Measurements from ENCODE around the gene NCAN.

Gene NCAN

DNA sequence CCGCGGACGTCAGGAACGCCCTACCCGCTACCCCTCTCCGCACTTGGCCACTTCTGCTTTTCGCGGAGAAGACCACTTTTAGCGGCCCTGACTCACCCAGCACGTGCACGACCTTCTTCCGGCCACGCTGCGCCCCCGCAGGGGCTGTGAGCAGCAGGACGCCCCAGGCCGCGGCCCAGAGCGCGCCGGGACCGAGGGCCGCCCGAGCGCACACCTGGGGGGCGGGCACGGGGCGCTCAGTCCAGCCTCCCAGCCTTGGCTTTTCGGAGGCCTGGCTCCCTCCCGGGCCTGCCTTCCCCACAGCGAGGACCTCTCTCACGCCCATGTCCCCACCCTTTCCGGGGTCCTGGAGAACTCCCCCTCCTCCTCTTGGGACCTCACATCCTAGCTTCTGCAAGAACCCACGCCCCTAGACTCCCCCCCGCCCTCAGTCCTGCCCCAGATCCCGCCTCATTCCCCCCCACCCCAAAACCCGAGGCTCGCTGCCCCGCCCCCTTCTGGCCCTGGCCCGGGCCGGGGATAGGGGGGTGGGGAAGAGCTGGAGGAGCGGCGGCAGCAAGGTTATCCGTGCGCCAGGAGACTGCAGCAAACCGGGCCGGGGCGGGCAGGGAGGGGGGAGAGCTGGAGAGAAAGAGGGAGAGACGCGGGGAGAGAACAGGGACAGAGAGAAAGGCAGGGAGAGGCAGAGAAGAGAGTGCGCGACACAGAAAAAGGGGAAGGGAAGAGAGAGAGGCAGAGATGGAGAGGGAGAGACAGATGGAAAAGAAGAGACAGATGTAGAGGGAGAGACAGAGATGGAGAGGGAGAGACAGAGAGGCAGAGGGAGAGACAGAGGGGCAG is 49.8 kb downstream of the NCAN start:
- no peaks in the 10 kb centered on the region; the same call in 1 of the 2 replicates for H3K27me3 ChIP-seq (replicated peaks; ENCODE audit: control insufficient read depth, insufficient read depth, low read length)
- DNase-seq (ENCODE audit: extremely low read depth, insufficient read length) = no peak
- TF ChIP-seq, protein P1, sequence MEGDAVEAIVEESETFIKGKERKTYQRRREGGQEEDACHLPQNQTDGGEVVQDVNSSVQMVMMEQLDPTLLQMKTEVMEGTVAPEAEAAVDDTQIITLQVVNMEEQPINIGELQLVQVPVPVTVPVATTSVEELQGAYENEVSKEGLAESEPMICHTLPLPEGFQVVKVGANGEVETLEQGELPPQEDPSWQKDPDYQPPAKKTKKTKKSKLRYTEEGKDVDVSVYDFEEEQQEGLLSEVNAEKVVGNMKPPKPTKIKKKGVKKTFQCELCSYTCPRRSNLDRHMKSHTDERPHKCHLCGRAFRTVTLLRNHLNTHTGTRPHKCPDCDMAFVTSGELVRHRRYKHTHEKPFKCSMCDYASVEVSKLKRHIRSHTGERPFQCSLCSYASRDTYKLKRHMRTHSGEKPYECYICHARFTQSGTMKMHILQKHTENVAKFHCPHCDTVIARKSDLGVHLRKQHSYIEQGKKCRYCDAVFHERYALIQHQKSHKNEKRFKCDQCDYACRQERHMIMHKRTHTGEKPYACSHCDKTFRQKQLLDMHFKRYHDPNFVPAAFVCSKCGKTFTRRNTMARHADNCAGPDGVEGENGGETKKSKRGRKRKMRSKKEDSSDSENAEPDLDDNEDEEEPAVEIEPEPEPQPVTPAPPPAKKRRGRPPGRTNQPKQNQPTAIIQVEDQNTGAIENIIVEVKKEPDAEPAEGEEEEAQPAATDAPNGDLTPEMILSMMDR (IDR thresholded peaks at IDR 0.05; ENCODE audit: insufficient read depth, low read length, poor library complexity, severe bottlenecking) = no peak
- H3K4me3 ChIP-seq (replicated peaks; ENCODE audit: low read depth, low read length) = no peak overlapping the region
- H3K36me3 ChIP-seq (ENCODE audit: control insufficient read depth, insufficient read depth, low read length) = no peaks in the 10 kb centered on the region

DNA sequence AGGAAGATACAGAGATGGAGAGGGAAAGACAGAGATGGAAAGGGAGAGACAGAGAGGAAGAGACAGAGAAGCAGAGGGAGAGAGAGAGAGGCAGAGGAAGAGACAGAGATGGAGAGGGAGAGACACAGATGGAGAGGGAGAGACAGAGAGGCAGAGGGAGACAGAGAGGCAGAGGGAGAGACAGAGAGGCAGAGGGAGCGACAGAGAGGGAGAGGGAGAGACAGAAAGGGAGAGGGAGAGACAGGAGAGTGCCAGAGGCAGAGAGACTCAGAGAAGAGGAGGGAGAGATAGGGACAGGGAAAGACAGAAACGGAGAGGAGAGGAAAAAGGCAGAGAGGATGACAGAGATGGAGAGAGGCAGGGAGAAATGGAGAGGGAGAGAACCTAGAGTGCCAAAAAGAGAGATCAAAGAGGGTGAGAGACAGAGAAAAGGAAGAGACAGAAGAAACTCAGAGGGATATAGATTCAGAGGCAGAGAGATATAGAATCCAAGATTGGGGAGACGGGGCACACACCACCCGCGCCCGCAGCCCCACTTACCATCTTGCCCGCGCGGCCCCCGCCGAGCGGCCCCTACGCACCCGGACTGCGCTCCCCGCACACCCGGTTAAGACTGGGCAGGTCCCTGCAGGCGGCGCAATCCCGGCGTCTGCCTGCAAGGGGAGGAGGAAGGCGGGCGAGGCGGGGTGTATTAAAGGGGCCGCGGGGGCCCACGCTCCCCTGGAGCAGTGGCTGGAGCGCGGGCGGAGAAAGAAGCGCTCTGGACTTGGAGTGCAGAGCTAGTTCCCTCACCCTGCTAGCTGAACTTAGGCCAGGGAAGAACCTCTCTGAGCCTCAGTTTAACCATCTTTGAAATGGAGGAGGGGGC is 50.7 kb downstream of the NCAN start:
- no peak overlapping the region for H3K4me3 ChIP-seq (replicated peaks; ENCODE audit: low read depth, low read length)
- TF ChIP-seq, protein P1 (IDR thresholded peaks at IDR 0.05; ENCODE audit: insufficient read depth, low read length, poor library complexity, severe bottlenecking) = no peak

DNA sequence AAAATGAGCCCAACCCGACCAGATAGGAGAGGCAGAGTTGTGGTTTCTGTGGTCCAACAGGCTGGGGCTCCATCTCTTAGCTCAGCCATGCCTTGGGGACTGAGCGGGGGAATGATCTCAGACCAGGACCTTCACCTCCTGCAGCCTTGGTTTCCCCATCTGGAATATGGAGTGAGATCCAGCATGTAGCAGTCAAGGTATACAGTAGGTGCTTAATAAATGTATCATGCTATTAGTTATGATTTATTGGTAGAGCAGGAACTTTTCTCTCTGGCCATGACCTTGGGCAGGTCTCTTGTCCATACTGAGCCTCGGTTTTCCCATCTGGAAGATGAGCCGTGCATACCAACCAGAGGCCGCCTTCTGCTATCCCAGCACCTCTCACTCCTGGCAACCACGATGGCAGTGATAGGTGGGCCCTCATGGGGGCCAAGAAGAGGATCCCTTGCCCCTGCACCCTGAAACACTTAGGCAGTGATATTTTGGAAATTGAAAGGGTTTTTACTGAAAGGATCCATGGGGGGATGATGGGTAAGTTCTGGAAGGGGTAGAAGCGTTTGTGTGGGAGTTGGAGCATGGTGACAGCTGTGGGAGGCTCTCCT is 52.2 kb downstream of the NCAN start:
- DNase-seq (ENCODE audit: extremely low read depth, insufficient read length) = no peak
- TF ChIP-seq, protein P1 (IDR thresholded peaks at IDR 0.05; ENCODE audit: insufficient read depth, low read length, poor library complexity, severe bottlenecking) = no peak
- Histone ChIP-seq H3K36me3 (ENCODE audit: control insufficient read depth, insufficient read depth, low read length) (no peaks in the 10 kb centered on the region), H3K4me3 (replicated peaks; ENCODE audit: low read depth, low read length) (no peak overlapping the region), H3K27me3 (replicated peaks; ENCODE audit: control insufficient read depth, insufficient read depth, low read length) (no peaks in the 10 kb centered on the region; the same call in 1 of the 2 replicates)

More for the DNA sequence above, 50.7 kb downstream of the NCAN start:
- DNase-seq (ENCODE audit: extremely low read depth, insufficient read length) = no peak
- H3K27me3 ChIP-seq (replicated peaks; ENCODE audit: control insufficient read depth, insufficient read depth, low read length) = no peaks in the 10 kb centered on the region; the same call in 1 of the 2 replicates
- no peaks in the 10 kb centered on the region for H3K36me3 ChIP-seq (ENCODE audit: control insufficient read depth, insufficient read depth, low read length)

DNA sequence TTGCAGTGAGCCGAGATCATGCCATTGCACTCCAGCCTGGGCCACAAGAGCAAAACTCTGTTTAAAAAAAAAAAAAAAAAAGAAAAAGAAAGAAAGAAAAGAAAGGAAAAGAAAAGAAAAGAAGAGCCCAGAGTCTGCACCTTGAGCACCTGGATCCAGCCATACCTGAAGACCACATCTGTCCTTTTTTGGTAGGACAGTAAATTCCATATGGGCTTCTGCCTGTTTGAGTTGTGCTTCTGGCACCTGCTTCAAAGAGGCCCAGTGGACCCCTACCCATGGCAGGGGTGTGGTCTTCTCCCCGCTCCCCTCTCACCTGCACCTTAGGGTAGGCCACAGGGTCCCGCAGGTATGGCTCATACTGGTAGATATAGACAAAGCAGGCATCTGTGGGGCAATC is 55.5 kb downstream of the NCAN start:
- TF ChIP-seq, protein P1 (IDR thresholded peaks at IDR 0.05; ENCODE audit: insufficient read depth, low read length, poor library complexity, severe bottlenecking) = no peak
- no peak for DNase-seq (ENCODE audit: extremely low read depth, insufficient read length)
- H3K36me3 ChIP-seq (ENCODE audit: control insufficient read depth, insufficient read depth, low read length) = no peaks in the 10 kb centered on the region
- H3K27me3 ChIP-seq (replicated peaks; ENCODE audit: control insufficient read depth, insufficient read depth, low read length) = no peaks in the 10 kb centered on the region
- no peak overlapping the region for H3K4me3 ChIP-seq (replicated peaks; ENCODE audit: low read depth, low read length)

DNA sequence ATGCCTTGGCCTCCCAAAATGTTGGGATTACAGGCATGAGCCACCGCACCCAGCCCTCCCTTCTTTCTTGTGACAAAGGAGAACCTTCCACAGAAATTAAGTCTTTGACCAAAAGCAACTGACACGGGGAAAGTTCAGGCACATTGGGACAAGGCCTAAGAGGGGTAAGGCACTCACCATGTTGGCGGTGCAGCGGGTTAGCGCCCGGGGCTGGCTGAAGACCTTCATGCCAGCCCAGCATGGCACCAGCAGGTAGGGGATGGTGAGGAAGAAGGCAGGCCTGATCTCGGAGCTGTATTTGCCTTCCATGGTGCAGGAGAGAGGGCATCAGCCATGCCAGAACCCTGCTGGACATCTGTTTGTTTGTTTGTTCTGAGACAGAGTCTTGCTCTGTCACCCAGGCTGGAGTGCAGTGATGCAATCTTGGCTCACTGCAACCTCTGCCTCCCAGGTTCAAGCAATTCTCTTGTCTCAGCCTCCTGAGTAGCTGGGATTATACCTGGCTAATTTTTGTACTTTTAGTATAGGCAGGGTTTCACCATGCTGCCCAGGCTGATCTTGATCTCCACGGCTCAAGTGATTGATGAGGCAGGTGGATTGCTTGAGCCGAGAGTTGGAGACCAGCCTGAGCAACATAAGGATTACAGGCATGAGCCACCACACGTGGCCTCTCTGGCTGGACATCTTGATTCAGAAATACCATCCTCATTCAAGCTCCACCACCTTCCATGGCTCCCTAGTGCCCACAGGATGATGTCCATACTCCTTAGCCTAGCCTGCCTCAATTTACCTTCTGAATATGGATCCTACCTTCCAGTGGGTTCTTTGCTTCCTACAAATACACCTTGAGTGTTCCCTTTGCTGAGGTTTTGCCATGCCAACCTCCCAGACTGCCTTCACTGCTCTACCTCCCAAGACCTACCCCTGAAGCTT is 57.0 kb downstream of the NCAN start:
- H3K27me3 ChIP-seq (replicated peaks; ENCODE audit: control insufficient read depth, insufficient read depth, low read length) = no peaks in the 10 kb centered on the region
- TF ChIP-seq, protein P1 (IDR thresholded peaks at IDR 0.05; ENCODE audit: insufficient read depth, low read length, poor library complexity, severe bottlenecking) = no peak
- H3K4me3 ChIP-seq (replicated peaks; ENCODE audit: low read depth, low read length) = no peak overlapping the region
- H3K36me3 ChIP-seq (ENCODE audit: control insufficient read depth, insufficient read depth, low read length) = no peaks in the 10 kb centered on the region
- no peak for DNase-seq (ENCODE audit: extremely low read depth, insufficient read length)

Measured in GM06990 (cell line).